CD4-positive, alpha-beta T cell treated with Interleukin-21 for 1 hour (primary cell): ENCODE results near the gene DGKI.

ENCODE experiments used
- DNase-seq: peaks from one replicate; pipeline ENCODE4 v3.0.0-alpha.2; 2020

Gene DGKI

DNA sequence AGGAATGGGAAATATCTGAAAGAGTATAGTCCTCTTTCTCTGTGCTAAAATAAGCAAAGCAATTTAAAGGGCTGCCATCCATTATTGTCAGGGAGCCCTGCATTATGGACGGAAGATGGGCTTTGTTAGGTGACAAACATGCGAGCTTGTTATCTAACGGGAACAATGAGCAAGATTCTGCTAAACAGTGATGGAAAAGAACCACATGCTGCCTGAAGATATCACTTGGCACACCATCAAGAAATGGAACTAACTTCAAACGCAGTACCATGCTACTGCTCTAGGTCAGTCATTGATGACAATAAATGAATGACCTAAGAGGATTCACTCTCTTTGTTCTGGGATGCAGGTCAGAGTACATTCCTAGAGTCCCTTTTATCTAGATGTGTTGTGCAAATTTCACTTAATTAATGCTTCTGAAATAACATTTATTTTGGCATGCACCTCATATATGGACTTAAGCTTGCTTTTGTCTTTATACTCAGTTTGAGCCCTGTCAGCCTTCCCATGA lies 327.5 kb downstream of the DGKI start:
- no peak for DNase-seq

DNA sequence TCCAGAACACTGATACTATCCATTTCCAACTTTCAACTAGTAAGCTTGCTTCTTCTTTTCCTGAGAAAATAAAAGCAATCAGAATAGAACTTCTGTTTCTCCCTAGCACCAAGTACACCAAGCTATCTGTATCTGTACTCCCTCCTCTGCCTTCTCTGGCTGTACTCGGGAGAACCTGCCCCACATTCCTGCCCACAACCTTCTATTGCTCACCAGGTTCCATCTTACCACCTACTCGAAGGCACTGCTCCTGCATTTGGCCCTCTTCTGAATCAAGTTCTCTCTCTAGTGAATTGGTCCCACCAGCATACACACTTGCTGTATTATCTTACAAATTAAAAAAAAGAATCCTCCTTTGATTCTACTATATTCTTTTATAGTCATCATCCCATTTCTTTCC lies 333.7 kb downstream of the DGKI start:
- no peak for DNase-seq

DNA sequence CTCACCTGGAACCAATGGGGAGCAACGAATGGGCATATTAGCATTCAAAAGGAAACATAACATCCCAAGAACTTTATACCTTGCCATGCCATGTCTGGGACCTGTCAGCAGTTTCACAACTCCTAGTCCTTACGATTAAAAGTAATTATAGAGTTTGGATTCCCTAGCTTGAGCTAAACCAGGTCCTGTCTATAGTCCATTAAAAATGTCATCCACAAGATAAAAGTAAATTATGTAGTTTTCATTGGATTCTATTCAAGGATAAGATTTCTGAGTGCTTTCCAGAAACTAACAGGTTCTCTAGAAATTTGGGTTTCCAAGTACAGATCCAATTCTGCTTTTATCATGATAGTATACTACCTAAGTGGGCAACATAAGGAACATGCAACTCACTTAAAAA lies 339.7 kb downstream of the DGKI start:
- no peak for DNase-seq

DNA sequence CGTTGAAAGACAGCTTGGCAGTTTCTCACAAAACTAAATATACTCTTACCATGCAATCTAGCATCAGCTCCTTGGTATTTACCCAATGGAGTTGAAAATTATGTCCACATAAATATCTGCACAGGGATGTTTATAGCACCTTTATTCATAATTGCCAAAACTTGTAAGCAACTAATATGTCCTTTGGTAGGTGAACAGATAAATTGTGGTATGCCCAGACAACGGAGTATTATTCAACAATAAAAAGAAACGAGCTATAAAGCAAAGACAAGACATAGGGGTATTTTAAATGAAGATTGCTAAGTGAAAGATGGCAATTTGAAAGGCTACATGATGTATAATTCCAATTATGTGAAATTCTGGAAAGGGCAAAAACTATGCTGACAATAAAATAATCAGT lies 340.7 kb downstream of the DGKI start:
- DNase-seq: no peak

DNA sequence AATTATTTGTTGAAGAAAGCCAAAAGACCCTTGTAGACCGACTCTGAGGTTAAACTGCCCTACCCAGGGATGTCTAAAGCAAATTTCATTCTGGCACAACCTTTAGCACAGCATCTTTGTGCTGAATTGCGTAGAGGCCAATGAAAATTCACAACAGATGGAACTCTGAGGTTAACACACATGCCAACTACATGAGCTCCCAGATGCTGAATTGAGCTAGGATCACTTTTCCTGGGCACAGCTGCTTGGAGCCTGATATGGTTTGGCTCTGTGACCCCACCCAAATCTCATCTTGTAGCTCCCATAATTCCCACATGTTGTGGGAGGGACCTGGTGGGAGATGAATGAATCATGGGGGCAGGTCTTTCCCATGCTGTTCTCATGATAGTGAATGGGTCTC lies 345.2 kb downstream of the DGKI start:
- no peak for DNase-seq

DNA sequence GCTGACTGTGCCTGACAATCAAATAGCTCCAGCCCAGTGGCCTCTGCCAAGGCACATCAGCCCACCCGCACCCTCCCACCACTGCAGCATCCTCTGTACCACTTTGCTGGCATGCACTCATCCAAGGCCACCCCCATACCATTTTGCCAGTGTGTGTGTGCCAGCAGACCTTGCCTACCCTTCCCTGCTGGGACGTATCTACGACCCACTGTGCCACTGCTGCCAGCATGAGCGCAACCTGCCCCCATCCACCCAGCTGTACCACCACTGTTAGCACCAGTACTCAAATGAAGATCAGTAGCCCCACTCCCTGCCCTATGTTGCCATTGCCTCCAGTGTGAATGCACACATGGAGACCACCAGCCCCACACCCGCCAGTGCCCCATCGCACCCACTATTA lies 353.9 kb downstream of the DGKI start:
- DNase-seq: no peak

DNA sequence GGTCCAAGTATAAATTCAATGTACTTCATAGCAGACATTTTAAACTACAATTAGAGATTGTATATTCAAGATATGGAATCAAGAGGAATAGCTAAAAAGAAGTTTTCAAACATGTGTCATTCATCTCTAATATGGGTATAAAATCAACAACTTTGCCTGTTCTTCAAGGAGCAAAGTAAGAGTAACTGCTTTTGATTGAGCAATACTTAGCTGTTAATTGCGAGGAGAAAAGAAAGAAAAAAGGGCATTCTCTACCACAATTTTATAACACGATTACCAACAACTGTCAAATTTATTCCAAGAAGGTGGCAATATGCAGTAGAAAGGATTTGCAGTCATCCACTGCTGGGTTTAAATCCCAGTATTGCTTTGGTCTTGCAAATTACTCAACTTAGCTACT lies 356.9 kb downstream of the DGKI start:
- no peak for DNase-seq

DNA sequence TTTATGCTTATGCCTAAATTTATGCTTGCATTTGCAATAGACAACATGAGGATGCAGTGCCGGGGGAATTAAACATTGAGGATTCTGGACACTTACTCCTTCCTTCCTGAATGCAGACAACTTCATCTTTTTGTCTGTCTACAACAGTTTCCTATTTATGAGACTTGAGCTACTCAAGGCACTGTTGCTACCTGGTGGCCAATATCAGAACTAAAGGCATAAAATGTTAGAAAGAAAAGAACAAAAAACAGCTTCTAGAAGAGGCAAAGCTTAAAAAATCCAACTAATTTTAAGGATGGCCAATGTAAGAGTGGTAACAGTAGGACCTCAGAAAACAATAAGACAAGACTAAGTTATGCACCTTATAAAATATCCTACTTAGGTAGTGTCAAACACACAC lies 358.7 kb downstream of the DGKI start:
- DNase-seq: no peak

DNA sequence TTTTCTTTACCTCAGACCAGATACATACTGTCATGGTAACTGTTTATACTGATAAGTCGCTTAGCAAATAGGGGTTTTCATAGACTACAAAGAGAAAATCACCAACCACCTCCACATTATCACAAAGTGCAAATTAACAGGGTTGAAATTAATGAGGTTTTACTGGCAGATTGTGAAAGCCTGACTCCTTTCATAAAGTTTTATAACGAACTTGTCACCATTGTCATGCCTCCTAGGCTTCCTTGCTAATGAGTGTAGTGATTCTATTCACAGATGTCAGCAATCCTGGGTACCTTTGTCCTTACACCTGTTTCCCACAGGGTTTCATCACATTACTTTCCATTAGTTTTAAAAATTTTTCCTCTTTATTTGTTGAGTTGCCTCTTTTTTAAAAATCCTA lies 361.0 kb downstream of the DGKI start:
- DNase-seq: no peak

DNA sequence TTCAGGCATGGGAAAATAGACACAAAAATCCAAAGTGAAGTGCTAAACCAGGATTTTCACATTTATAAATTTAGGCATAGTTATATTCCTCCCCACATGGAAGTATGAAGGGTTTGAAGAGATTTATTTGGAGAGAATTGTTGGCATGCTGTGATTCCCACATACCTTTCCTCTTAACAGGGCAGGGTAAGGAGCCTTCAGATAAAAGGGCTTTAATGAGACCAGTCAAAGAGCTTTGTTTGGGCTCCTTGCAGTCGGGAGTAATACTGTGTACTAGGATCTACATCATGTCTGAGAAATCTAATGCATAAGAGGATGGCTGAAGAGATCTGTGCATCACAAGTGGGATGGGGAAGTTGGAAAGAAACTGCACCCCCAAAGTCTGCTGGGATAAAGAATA lies 362.4 kb downstream of the DGKI start:
- no peak for DNase-seq

DNA sequence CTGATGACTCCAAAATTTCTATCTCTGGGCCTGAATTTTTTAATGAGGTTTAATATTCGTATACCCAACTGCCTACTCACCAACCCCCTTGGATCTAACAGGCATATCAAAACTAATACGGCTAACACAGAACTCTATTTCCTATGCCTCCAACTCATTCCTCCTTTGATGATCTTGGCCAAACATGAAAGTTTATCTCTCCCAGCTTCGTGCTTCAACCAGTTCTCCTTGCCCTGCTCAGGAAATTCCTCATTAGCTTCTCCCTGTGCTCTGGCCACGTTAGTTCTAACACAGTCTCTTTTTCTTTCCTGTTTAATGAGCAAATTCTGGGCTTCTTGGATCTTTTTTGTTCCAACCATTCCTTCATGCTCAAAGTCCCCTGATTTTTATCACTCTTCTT lies 364.3 kb downstream of the DGKI start:
- no peak for DNase-seq

DNA sequence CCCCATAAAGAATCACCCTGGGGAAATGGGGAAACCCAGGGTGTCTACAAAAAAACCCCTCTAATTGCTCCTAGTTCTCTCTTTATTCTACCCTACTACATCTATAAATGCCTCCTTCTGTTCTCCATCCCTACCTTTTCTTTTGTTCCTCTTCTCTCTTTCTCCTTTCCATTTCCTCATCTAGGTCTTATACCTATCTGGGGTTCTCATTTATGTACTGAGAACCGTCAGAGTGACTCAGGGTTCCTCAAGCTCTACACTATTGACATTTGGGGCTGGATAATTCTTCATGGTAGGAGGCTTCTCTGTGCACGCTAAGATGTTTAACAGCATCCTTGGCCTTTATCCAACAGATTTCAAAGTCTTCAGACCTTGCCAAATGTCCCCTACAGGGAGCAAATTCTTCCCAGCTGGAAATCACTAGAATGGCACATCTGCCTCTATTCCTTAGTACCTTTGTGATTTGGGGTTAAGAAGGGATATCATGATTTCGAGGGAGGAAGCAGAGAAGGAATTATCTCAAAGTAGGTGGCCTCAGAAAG lies 365.9 kb downstream of the DGKI start:
- no peak for DNase-seq

DNA sequence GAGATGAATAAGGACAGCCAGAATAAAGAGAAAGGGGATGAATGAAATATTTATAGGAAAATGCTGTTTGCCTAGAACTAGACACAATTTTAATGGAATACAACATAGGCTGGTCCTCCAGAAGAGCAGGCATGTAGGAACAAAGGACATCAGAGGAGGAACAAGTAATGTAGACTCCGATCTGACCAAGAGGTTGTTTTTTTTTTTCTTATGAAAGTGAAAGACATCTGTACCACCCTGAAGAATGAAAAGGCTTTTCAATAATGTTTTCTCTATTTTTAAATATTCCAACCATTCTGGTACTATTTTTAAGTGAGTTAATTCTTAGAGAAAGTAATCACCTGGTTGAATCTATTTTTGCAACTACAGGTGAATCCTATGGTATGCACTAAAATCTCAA lies 366.4 kb downstream of the DGKI start:
- DNase-seq: no peak

DNA sequence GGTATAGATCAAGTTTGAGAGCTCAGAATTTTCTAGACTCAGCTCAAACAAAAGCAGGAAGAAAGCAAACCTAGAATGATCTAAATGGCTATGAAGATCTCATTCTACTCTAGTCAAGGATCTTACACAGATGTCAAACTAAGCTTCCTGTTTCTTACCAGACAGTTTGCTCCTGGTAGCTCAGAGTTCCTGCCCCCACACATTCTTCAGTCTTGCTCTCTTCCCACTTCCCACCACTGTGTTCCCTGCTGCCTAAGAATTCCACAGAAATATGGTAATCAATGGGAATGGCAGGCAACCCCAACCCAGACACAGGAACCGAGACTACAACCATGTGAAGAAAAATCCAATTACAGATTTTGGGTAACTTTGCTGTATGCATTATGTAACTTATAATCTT lies 369.8 kb downstream of the DGKI start:
- no peak for DNase-seq

DNA sequence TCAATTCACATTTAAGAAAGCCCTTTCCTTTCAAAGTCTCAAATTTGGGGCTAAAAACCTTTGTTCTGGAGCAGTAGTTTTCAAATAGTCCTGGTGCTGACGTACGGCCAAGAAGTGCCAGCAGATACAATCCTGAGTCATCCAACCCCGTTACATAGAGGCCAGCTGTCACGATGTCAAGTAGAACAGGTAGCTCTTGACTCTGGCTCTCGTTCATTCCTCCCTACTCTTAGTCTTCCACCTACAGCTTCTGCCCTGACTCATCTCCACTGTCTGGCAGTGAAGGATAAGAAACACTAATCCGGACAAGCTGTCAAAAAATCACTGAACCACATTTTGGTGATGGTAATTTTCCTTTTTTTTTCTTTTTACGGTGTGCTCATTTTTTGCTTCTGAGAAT lies 370.8 kb downstream of the DGKI start:
- DNase-seq: no peak

DNA sequence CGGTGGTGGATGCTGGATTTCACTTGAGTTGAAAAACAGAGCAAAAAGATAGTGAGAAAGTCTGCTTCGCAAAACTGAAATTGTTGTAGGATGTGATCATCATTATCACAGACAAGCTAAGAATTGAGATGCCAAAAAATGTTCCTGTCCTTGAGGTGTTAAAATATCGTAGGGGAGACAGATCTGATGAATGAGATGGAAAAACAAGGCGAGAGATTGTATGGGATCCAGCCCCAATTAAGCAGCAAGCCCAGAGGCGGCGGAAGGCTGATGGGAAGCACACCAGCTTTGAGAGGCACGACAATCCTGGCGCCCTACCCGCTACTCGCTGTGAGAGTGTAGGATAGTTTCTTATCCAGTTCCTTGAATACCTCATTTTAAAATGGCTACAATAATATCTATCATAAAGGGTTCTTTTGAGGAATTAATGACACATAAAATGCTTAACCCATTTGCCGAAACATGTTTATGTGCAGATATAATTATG lies 372.2 kb downstream of the DGKI start:
- no peak for DNase-seq

DNA sequence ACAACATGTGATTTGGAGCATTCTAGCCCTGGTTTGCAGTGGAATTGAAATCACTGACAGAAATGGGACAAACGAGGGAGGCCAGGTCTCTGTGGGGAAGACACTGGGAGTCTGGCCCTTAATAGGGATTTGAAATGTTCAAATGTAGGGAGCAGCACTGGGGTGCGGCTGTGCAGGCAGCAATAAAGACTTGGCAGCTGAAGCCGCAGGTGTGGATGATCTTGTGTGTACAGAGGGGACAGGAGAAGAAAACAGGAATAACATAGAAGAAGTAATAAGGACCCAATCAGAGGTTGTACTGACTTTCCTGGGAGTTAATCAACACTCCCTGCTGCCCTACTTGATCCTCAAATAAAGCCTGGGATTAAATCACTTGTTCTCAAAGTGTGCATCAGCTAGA lies 375.6 kb downstream of the DGKI start:
- DNase-seq: no peak

DNA sequence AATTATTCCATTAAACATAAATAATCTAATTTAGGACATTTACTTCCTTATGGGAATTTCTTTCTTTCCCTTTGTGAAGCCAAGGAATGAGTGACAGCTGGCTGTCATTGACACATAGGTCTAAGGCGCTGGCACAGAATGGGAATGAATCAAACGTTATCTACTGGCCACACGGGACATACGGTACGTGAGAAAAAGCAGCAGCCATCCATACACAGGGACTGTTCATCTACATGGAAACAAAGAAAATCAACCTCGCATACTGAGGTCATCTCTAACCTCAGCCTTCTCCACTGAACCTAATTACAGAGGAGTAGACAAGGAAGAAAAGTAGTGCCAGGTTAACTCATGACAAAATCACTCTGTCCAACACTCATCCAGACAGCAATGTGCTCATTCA lies 376.9 kb downstream of the DGKI start:
- no peak for DNase-seq

DNA sequence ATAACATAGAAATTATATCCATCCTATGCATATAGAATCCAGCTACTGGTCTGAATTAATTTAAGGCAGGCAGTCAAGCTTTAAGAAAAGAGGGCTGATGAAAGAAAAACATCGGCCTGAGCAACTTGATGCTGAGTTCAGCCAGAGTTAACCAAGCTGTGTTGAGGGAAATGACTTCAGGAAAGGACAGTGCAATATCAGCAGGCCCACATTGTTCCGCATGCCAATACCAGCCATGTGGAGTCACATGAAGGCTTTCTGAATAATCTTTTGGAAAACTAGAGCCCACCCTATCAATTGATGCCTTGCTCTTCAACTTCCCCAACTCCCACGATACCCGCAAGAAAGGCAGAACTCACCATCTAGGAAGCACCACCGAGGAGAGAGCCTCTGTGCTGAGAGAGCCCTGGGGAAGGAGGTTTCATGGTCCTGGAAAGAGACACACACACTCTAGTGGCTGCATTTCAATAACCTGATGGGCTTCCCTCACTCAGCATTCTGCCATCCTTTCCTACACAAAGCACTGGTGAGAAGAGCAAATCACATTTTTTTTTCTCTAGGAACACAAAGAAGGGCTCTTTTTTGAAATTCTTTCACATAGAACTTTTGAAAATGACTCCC lies 377.5 kb downstream of the DGKI start:
- DNase-seq: no peak

DNA sequence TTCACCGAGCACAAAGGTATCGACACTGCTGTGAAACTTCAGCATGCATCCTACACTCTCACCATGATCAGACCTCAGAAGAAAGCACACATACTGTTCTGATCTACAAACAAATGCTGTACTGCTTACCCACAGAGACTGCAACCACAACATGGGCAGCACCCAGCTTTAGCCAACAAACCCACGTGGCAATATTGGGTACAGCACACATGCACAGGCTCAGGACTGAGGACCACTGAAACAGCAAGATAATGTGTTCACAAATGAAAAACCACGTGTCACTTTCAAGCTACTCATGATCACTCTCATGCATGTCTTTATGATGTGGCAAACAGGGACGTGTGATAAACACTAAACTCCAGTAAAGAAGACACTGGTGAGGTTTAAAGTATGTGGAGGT lies 383.9 kb downstream of the DGKI start:
- DNase-seq: no peak

DNA sequence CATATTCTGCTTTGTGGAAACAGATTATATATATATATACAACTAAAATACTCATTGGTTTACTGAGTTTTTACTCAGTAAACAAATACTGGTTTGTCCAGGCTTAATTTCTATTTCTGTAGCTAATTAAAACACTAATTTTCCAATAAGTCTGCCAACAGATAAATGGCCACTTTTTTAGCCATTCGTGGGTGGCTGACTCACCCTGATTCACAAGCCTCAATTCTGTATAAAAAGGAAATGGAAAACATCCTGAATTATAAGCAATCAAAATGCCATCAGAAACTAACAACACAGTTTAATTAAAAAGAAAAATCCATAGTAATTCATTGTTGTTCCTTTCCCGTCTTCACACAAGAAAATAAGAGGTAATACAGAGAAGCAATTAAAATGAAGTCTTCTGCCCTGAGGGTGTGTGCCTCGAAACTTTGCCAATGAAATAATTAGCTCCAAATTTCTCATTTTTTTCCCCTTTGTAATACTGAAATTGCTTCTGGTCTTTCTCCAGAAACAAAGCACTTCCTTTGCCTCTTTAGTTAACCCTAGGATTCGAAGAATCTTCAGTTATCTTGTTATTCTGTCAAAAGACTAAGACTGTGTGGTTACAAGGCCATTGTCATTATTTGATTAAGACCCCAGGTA lies 384.6 kb downstream of the DGKI start:
- DNase-seq: no peak

DNA sequence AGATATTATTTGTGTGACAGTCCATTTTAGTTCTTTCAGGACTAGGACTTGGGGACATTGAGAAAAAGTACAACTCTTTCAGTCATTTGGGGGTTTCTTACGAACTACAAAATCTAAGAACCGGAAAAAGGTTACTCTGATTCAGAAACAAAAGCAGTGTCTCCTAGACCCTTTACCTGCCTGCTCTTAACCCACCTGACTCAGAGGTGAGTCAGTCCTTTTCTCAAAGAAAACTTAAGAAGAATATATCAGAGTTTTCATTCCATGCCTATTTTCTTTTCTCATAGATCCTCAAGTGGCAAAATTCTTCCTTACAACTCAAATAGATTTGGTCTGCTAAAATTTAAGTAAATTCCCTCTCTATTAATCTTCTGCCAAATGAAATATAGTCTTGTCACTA lies 388.4 kb downstream of the DGKI start:
- DNase-seq: no peak

DNA sequence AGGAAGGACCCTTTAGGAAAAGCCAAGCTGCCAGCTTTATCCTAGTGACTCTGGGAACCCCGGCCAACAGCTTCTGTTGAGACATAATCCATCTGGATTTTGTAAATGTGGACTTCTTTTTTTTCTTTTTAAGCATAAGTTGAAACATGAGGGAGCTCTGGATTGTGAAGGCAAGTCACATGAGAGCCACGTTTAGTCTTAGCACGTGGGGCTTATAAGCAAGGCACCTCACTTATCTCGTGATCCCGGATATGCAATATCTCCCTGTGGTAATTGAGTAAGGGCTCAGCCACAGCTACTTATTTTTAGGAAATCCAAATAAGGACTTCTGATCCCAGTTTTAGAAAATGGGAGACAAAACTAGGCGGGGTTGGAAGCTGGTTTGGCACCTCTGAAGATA lies 392.0 kb downstream of the DGKI start:
- DNase-seq: no peak

DNA sequence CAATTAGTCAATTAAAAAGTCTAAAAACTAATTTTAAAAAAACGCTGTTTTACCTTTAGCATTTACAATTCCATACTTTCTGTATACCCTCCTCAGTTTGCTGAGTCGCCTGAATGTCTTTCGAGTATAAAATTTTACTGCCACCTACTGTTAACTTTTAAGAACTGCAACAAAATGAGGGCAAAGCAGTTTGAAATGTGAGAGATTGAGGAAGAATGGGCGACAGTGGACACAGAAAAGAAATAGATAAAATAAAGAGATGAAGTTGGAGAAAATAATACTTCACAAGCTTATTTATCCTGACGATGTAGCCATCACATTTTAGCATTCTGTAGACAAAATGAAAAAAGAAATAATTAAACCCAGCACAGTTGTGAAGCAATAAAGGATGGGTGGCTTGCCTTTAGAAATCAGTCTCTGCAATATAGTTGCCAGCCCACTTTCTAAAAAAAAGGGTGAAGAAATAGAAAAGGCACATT lies 392.5 kb downstream of the DGKI start:
- DNase-seq: peak; percentile 28

DNA sequence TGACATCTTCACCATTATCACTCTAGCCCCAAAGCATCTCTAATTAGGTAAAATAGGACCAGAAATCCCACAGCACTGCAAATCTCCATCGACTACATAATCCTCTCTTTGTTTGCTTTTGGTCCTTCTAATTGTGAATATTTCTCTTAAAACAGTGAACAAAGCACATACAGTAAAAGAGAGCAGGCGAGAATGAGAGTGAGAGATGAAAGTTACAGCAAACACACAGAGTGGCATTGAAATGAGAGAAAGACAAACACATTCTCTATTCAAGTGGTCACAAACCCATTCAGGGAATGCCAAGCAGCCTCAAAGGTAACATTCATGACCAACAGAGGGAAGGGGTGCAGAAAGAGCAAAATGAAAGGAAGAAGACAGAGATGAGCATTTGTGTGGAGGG lies 393.4 kb downstream of the DGKI start:
- no peak for DNase-seq
